OCI-M2 (cell line): ENCODE results near the gene RFX3.

Source experiments
- DNase-seq: peaks from one replicate; lab custom pipeline; 2025; ENCODE audit not compliant: unreplicated experiment; lab: John Stamatoyannopoulos, UW

Gene RFX3

GRCh38 chr9:3237121-3237520 lies 288.7 kb downstream of the RFX3 start:
- no peak for DNase-seq

DNA sequence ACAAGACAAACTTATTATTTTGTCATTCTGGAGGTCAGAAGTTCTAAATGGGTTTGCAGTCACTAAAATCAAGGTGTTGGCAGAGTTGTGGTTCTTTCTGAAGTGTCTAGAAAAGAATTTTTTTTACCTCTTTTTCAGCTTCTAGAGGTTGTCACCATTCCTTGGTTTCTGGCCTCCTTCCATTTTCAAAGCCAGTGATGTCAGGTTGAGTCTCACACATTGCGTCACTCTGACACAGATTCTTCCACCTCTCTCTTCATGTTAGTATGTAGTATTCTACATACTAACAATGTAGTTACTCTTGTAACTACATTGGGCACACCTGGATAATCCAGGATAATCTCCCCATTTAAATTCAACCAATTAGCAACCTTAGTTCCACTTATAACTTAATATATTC lies 290.3 kb downstream of the RFX3 start:
- no peak for DNase-seq

- DNase-seq, result no peak
Measured at GRCh38 chr9:3224931-3225330, 300.9 kb downstream of the RFX3 start.

DNA sequence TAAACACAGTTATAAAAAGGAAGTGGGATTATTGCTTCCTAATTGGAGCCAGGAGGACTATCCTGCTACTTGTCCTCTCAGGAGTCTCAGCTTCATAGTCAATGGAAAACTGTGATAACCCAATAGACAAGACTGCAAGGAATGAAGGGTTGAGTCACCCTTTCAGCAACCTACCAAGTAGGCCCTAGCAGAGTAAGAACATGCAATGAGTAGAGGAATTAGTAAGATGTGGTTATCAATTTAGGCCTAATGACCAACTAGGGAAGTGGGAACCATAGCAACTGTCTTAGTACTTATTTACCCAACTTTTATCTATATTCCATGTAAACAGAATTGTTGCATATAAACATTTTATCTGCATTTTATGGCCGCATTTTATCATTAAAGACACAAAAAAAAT lies 310.1 kb downstream of the RFX3 start:
- no peak for DNase-seq

GRCh38 chr9:3214741-3215140 lies 311.1 kb downstream of the RFX3 start:
- no peak for DNase-seq

DNA sequence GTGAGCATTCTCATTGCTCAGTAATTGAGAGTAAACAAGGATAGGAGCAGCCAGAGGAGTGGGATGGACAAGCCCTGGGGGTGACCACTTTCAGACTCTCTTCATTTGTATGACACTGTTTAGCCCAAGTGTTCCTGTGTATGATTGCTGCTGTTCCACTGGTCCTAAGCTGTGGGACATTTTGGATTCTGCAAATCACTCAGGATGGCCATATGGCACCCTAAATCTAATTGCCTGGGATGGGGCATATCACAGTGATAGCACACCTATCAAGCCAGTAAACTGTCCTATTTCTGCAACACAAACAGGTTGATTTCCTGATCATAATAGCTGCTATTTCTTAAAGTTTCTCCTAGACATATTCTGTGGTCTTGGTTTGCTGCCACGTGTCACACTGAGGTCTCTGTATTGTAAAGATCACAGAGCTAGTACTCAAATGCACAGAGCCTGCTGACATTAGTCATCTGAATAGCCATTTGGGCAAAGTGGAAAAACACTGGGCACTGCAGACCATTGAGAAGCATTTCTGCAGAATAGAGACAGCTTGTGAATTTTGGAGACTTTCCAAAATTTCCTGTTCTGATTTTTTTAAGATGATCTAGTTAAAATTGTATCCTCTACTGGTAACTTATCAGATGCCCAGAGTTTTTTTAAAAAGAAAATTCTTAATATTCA lies 320.2 kb downstream of the RFX3 start:
- DNase-seq, result no peak

DNA sequence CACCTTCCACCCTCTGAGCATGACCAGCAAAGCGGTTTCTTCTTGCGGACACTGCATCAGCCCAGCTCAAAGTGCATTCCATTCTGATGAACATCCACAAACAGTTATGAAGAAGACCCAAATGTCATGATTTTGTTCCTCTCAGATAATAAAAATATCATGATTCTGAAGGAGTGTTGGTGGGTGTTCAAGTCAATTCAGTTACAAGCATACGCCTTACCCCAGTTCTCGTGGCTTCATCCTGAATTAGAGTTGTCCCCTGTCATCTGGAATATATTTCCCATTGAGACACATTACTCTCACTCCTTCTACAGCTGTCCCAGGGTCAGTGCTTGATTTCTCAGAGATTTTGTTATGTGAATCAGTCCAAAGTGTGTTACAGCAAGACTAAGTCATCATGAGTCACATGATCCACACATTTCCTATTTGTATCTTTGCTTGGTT lies 325.4 kb downstream of the RFX3 start:
- DNase-seq, result no peak

DNA sequence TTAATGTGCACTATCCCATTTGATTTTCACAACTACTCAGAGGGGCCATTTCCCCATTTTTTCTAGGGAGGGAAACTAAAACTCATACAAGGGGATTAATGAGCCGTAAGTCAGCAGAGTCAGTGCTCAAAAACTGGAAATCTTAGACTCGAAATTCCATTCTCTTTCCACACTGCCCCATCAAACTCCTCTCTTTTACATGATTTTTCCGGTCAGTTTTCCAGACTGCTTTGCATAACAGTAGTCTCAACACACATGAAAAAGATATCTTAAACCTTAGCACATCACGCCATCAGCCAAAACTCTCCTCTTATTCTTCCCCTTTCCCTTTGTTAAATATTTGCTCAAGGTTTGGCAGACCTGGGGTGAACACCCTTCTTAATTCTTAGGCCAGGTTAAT lies 332.0 kb downstream of the RFX3 start:
- DNase-seq, result no peak

DNA sequence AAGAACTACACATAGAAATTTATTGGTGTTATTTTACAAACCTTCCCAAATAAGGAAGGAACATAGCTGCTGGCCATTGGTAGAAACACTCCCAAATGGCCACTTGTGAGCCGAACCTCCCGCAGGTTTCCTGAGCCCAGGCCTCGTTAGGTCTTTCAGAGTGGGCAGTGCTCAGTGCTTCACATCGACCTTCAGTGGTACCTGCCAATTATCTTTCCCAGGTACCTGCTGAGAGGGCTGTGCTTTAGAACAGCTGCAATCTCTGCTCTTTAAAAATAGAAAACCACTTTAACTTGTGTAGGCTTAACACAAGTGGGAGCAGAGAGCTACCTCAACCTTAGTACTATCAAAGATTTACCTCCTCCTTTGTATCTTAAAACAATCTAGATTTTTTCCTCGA lies 334.1 kb downstream of the RFX3 start:
- no peak for DNase-seq

GRCh38 chr9:3189113-3189861 lies 336.5 kb downstream of the RFX3 start:
- no peak for DNase-seq

GRCh38 chr9:3186751-3187150 lies 339.1 kb downstream of the RFX3 start:
- no peak for DNase-seq

GRCh38 chr9:3181049-3181953 lies 344.5 kb downstream of the RFX3 start:
- no peak for DNase-seq

GRCh38 chr9:3180696-3181048 lies 345.1 kb downstream of the RFX3 start:
- DNase-seq, result no peak

- DNase-seq, result no peak
Measured at GRCh38 chr9:3179711-3180110, 346.1 kb downstream of the RFX3 start.

DNA sequence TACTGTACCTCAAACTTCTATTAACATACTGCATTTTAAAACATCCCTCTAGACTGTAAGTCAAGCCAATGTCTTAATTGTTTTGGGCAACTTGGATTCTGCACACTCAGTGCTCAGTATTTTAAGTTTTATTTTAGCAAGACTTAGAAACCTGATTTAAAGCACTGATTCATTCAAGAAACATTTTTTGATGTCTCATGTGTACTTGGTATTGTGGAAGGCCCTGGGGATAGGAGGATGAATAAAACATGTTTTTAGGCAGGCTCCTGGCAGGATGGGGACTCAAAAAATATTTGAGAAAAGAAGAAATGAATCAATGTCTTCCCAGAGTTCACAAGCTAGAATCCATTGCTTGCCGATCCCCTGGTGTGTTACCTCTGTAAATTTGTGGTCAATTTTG lies 347.9 kb downstream of the RFX3 start:
- DNase-seq, result no peak

GRCh38 chr9:3177146-3177761 lies 348.5 kb downstream of the RFX3 start:
- peak; percentile 14 for DNase-seq

GRCh38 chr9:3173374-3173773 lies 352.4 kb downstream of the RFX3 start:
- no peak for DNase-seq

GRCh38 chr9:3170819-3171218 lies 355.0 kb downstream of the RFX3 start:
- no peak for DNase-seq
